ENCODE measurements around the gene HORMAD2. TPM values are rescaled to one million over a fixed set of nuclear protein-coding genes. Genes with fewer than 3 reads are reported as not detected.

HORMAD2 gene
- total and polyA plus RNA-seq, 2 donors (not counting 1 experiment from before 2014, with no cell fraction given) = not detected

DNA sequence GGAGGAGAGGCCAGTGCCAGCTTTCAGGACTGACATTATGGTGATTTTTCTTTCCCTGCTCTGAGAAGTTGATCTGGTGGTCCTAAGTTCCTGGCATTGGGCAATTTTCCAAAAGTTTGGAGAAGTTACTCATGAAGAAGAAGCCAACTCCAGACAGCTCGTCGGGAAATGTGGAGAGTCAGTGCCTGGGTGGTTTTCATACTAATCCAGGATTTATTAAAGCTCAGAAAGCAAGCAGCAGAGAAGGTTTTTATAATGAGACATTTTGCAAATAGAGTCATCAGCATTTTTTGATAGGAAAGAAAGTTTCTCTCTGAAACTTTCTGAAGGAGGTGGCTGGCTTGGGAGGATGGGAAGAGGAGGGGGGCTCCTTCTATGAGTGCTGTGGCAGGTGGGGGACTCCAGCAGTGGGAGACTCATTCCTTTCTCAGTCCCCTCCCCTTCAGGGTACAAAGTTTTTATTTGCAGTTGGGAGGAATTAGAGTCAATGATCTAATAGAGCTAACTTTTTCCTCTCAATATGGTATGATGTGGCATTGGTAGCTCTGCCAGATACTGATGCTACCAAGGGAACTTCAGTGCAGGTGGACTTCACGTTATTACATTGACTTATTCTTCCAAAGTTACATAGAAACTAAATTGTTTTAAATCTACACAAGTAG, 110.9 kb downstream of the HORMAD2 start:
- Histone ChIP-seq H3K27me3 (replicated peaks in 1 of 4; ENCODE audit: control extremely low read depth in 1 of 4, control insufficient read depth in 3 of 4, insufficient read depth in 4 of 4, low read length in 3 of 4) (no peaks in the 10 kb centered on the region), H4K20me1 (ENCODE audit: control insufficient read depth, insufficient read depth, low read length, poor library complexity, severe bottlenecking) (no peaks in the 10 kb centered on the region), H3K4me2 (replicated peaks; ENCODE audit: low read depth, low read length, poor library complexity, severe bottlenecking) (no peak overlapping the region), H3K79me2 (ENCODE audit: control insufficient read depth, insufficient read depth, low read length) (no peaks in the 10 kb centered on the region), H3K36me3 (replicated peaks in 1 of 2; ENCODE audit: control extremely low read depth in 1 of 2, control insufficient read depth in 1 of 2, extremely low read depth in 1 of 2, insufficient read depth in 2 of 2, low read length in 1 of 2) (no peaks in the 10 kb centered on the region), H3K27ac (ENCODE audit: low read length in 2 of 2) (no peak overlapping the region), H3K4me3 (ENCODE audit: control extremely low read depth in 1 of 5, extremely low read depth in 1 of 5, insufficient read depth in 1 of 5, low read depth in 2 of 5, low read length in 4 of 5) (no peak overlapping the region), H3K4me1 (ENCODE audit: control insufficient read depth in 2 of 2, insufficient read depth in 2 of 2, low read length in 2 of 2) (peaks cover 17 to 20% of the 10 kb centered on the region in 2 donors), H3K9ac (ENCODE audit: low read length) (no peak overlapping the region), H2AFZ (ENCODE audit: insufficient read depth, low read depth, low read length, poor library complexity, severe bottlenecking) (no peak overlapping the region), H3K9me3 (ENCODE audit: control extremely low read depth in 1 of 3, control insufficient read depth in 2 of 3, insufficient read depth in 1 of 3, low read length in 2 of 3) (no peaks in the 10 kb centered on the region)
- peaks cover 23% of the 10 kb centered on the region for H3K27me3 Mint-ChIP-seq
- ChIA-PET POLR2A (no interaction called here), CTCF (no interaction called here)
- no peak overlapping the region for H3K27ac Mint-ChIP-seq
- TF ChIP-seq EZH2 (IDR thresholded peaks at IDR 0.05; ENCODE audit: borderline replicate concordance, insufficient read depth, low read depth, low read length, poor library complexity, severe bottlenecking) (no peak), CTCF (IDR thresholded peaks at IDR 0.05) (no peak)
- 92% methylated on average over 2 of the region's 3 CpGs for WGBS (ENCODE audit: insufficient coverage)
- ATAC-seq (ENCODE audit: low read depth) (no peak), DNase-seq (no peak)
- H3K9me3 Mint-ChIP-seq (ENCODE audit: insufficient read depth) = no peaks in the 10 kb centered on the region
- intact Hi-C loops (cut with micrococcal nuclease) = no loop called here
- peaks cover 30% of the 10 kb centered on the region for H3K4me1 Mint-ChIP-seq
- H3K4me3 Mint-ChIP-seq = no peak overlapping the region

GRCh38 chr22:30192427-30192826, 112.2 kb downstream of the HORMAD2 start:
- H3K4me2 ChIP-seq (replicated peaks; ENCODE audit: low read depth, low read length, poor library complexity, severe bottlenecking) = peak overlapping the region; percentile 32

More at GRCh38 chr22:30192427-30192826, 112.2 kb downstream of the HORMAD2 start:
- Histone ChIP-seq H3K4me1 (ENCODE audit: control insufficient read depth in 2 of 2, insufficient read depth in 2 of 2, low read length in 2 of 2) (peaks cover 25 to 29% of the 10 kb centered on the region in 2 donors), H3K79me2 (ENCODE audit: control insufficient read depth, insufficient read depth, low read length) (no peaks in the 10 kb centered on the region), H2AFZ (ENCODE audit: insufficient read depth, low read depth, low read length, poor library complexity, severe bottlenecking) (no peak overlapping the region), H3K27me3 (replicated peaks in 1 of 4; ENCODE audit: control extremely low read depth in 1 of 4, control insufficient read depth in 3 of 4, insufficient read depth in 4 of 4, low read length in 3 of 4) (no peaks in the 10 kb centered on the region), H3K27ac (ENCODE audit: low read length in 2 of 2) (no peak overlapping the region), H3K36me3 (replicated peaks in 1 of 2; ENCODE audit: control extremely low read depth in 1 of 2, control insufficient read depth in 1 of 2, extremely low read depth in 1 of 2, insufficient read depth in 2 of 2, low read length in 1 of 2) (no peaks in the 10 kb centered on the region), H3K9ac (ENCODE audit: low read length) (no peak overlapping the region), H3K4me3 (ENCODE audit: control extremely low read depth in 1 of 5, extremely low read depth in 1 of 5, insufficient read depth in 1 of 5, low read depth in 2 of 5, low read length in 4 of 5) (no peak overlapping the region), H4K20me1 (ENCODE audit: control insufficient read depth, insufficient read depth, low read length, poor library complexity, severe bottlenecking) (no peaks in the 10 kb centered on the region), H3K9me3 (ENCODE audit: control extremely low read depth in 1 of 3, control insufficient read depth in 2 of 3, insufficient read depth in 1 of 3, low read length in 2 of 3) (no peaks in the 10 kb centered on the region)
- DNase-seq (peak; percentile 42), ATAC-seq (ENCODE audit: low read depth) (peak; percentile 44)
- H3K4me1 Mint-ChIP-seq = peaks cover 40% of the 10 kb centered on the region
- POLR2A ChIA-PET = no interaction called here
- no peak for TF ChIP-seq EZH2 (IDR thresholded peaks at IDR 0.05; ENCODE audit: borderline replicate concordance, insufficient read depth, low read depth, low read length, poor library complexity, severe bottlenecking)
- peak overlapping the region; percentile 23 for H3K4me3 Mint-ChIP-seq
- intact Hi-C loops (cut with micrococcal nuclease) = no loop called here
- H3K27me3 Mint-ChIP-seq = peaks cover 17% of the 10 kb centered on the region
- CTCF ChIA-PET = no interaction called here
- no peaks in the 10 kb centered on the region for H3K9me3 Mint-ChIP-seq (ENCODE audit: insufficient read depth)
- 27% methylated on average over 1 of the region's 1 CpG for WGBS (ENCODE audit: insufficient coverage)
- no peak overlapping the region for H3K27ac Mint-ChIP-seq

Data from B cell (primary cell).